Measurements from ENCODE around the gene CARM1.

The CARM1 gene

GRCh38 chr19:10922638-10923014 lies 51.3 kb downstream of the CARM1 start:
- Histone ChIP-seq H3K4me2 (ENCODE audit: low read depth, low read length, poor library complexity, severe bottlenecking) (no peak overlapping the region), H3F3A (ENCODE audit: insufficient read depth) (0 out of 2 replicates have a peak, but pooled peaks cover 7% of the 10 kb centered on the region), H3K27ac (ENCODE audit: low read depth, low read length) (no peak overlapping the region), H3K4me3 (ENCODE audit: insufficient read depth, low read length, poor library complexity, severe bottlenecking) (no peak overlapping the region), H4K20me1 (ENCODE audit: low read depth, low read length) (no peaks in the 10 kb centered on the region), H3K9ac (ENCODE audit: low read length) (no peak overlapping the region), H3K9me3 (ENCODE audit: insufficient read depth, low read length) (no peaks in the 10 kb centered on the region), H2AFZ (ENCODE audit: low read depth, low read length, severe bottlenecking) (no peak overlapping the region), H3K79me2 (ENCODE audit: insufficient read depth, low read length) (no peaks in the 10 kb centered on the region), H3K9me2 (replicated peaks; ENCODE audit: insufficient read depth, low read length) (no peaks in the 10 kb centered on the region), H3K36me3 (ENCODE audit: low read length) (no peaks in the 10 kb centered on the region), H3K27me3 (ENCODE audit: low read length) (no peaks in the 10 kb centered on the region)
- TF ChIP-seq EZH2phosphoT487 (conservative IDR thresholded peaks at IDR 0.05; ENCODE audit: low read length) = no peak
- TF ChIP-seq CTCF (IDR thresholded peaks at IDR 0.05; ENCODE audit: insufficient read depth, low read length, poor library complexity, severe bottlenecking) = no peak

GRCh38 chr19:10923260-10924112 lies 52.1 kb downstream of the CARM1 start:
- no peaks in the 10 kb centered on the region for H3K36me3 ChIP-seq (ENCODE audit: low read length)
- H3K9ac ChIP-seq (ENCODE audit: low read length) = no peak overlapping the region

GRCh38 chr19:10924597-10924996 lies 53.2 kb downstream of the CARM1 start:
- H3K27me3 ChIP-seq (ENCODE audit: low read length) = no peaks in the 10 kb centered on the region
- H3K9me2 ChIP-seq (replicated peaks; ENCODE audit: insufficient read depth, low read length) = no peaks in the 10 kb centered on the region
- H3K27ac ChIP-seq (ENCODE audit: low read depth, low read length) = no peak overlapping the region
- H3K9me3 ChIP-seq (ENCODE audit: insufficient read depth, low read length) = no peaks in the 10 kb centered on the region
- no peaks in the 10 kb centered on the region for H4K20me1 ChIP-seq (ENCODE audit: low read depth, low read length)
- no peak overlapping the region for H3K4me3 ChIP-seq (ENCODE audit: insufficient read depth, low read length, poor library complexity, severe bottlenecking)
- no peak overlapping the region for H3K4me2 ChIP-seq (ENCODE audit: low read depth, low read length, poor library complexity, severe bottlenecking)
- H2AFZ ChIP-seq (ENCODE audit: low read depth, low read length, severe bottlenecking) = no peak overlapping the region
- 0 out of 2 replicates have a peak, but pooled peaks cover 3% of the 10 kb centered on the region for H3F3A ChIP-seq (ENCODE audit: insufficient read depth)
- no peaks in the 10 kb centered on the region for H3K36me3 ChIP-seq (ENCODE audit: low read length)
- H3K9ac ChIP-seq (ENCODE audit: low read length) = no peak overlapping the region
- peaks cover 7% of the 10 kb centered on the region for H3K79me2 ChIP-seq (ENCODE audit: insufficient read depth, low read length)
- TF ChIP-seq CTCF (IDR thresholded peaks at IDR 0.05; ENCODE audit: insufficient read depth, low read length, poor library complexity, severe bottlenecking) (no peak), EZH2phosphoT487 (conservative IDR thresholded peaks at IDR 0.05; ENCODE audit: low read length) (no peak)

More at GRCh38 chr19:10923260-10924112, 52.1 kb downstream of the CARM1 start:
- Histone ChIP-seq H3F3A (ENCODE audit: insufficient read depth) (0 out of 2 replicates have a peak, but pooled peaks cover 7% of the 10 kb centered on the region), H3K27ac (ENCODE audit: low read depth, low read length) (no peak overlapping the region), H3K4me3 (ENCODE audit: insufficient read depth, low read length, poor library complexity, severe bottlenecking) (no peak overlapping the region), H3K9me3 (ENCODE audit: insufficient read depth, low read length) (no peaks in the 10 kb centered on the region), H3K4me2 (ENCODE audit: low read depth, low read length, poor library complexity, severe bottlenecking) (no peak overlapping the region), H4K20me1 (ENCODE audit: low read depth, low read length) (no peaks in the 10 kb centered on the region), H3K9me2 (replicated peaks; ENCODE audit: insufficient read depth, low read length) (no peaks in the 10 kb centered on the region), H3K27me3 (ENCODE audit: low read length) (no peaks in the 10 kb centered on the region), H3K79me2 (ENCODE audit: insufficient read depth, low read length) (no peaks in the 10 kb centered on the region), H2AFZ (ENCODE audit: low read depth, low read length, severe bottlenecking) (no peak overlapping the region)
- no peak for TF ChIP-seq CTCF (IDR thresholded peaks at IDR 0.05; ENCODE audit: insufficient read depth, low read length, poor library complexity, severe bottlenecking)
- TF ChIP-seq EZH2phosphoT487 (conservative IDR thresholded peaks at IDR 0.05; ENCODE audit: low read length) = no peak

Data from SU-DHL-6 (cell line).